Activated T-helper 1 cell treated with Interleukin-2 at 50 U/mL for 16 hours (primary cell): ENCODE data around the gene GPR39.
"Not testable (repeated sequence)": the region's sequence is repeated elsewhere in the genome, so short reads cannot be mapped to it uniquely, and the experiment has no call there.

Experiments used
- DNase-seq: peaks from one replicate; pipeline ENCODE4 v3.0.0-alpha.2; 2020; ENCODE audit warnings: low read depth

GPR39 gene

DNA sequence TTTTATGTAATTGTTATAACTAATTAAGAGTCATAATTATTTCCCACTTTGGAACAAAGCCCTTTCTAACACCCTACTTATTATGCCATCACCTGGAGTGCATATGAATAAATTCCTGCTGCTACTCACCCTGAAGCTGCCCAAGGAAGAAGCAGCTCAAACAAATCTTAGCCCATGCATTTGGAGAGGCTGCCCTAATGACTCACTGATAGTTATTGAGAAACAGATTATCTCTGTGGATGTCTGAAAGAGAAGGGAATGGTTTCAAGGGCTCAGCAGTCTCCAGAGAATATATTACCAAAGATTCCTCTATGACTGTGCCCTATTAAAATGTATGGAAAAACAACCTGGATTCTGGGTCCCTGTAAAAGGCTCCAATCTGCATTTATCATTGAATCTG is 81.0 kb downstream of the GPR39 start:
- no peak for DNase-seq

GRCh38 chr2:132503701-132504100 is 87.1 kb downstream of the GPR39 start:
- DNase-seq = no peak

GRCh38 chr2:132515010-132515409 is 98.4 kb downstream of the GPR39 start:
- DNase-seq = no peak

DNA sequence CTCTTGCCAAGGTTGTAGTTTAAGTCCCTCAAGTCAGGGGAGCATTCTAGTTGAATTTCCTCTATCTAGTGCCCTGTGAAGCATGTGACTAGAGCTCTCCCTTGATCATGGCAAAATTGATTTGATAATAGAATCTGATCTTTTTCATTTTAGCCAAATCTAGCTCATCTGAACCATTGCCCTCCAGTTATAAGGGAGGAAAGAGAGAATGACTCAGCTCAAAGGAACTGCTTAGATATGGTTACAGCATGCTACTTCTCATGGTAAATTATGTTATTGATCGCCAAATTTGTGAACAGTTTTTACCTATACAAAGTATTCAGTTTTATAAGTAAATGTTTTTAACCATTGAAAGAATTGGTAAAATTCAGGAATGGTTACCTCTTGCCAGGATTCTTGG is 100.8 kb downstream of the GPR39 start:
- no peak for DNase-seq

DNA sequence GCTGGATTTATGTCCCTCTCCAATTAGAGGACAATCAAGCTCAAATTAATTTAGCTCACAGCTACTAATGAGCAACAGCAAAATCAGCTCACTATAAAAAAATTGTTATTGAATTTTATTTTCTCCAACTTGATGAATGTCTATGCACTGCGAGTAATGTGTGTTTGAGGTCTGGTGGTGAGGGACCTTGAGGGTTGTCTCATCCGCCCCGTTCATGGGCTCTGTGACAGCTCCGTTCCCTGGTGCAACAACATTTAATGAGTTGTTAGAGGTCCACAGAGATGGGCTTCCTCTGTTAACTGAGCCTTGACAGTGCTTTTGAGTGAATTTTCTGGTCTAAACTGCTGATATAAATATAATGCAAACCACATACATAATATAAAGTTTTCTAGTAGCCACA is 101.7 kb downstream of the GPR39 start:
- no peak for DNase-seq

GRCh38 chr2:132519566-132519965 is 103.0 kb downstream of the GPR39 start:
- DNase-seq = no peak

GRCh38 chr2:132521341-132521740 is 104.7 kb downstream of the GPR39 start:
- no peak for DNase-seq

DNA sequence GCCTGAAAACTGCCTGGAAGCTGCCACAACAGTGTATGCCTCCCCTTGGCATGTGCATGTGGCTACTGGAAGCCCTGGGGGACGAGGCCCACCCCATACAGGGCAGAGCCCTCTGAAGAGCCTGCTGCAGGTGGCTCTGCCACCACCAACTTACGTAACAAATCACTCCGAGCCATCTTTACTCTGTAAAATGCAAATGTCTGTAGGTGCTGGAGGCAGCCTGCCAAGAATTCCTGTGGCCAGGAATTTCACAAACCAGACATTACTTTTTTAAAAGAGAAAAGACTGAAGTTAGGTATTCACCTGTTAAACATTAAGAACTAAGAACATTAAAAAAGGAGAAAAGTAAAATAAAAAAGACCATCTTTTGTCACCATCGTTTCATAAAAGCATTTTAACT is 106.3 kb downstream of the GPR39 start:
- no peak for DNase-seq

GRCh38 chr2:132537061-132537460 is 120.5 kb downstream of the GPR39 start:
- DNase-seq = not testable (repeated sequence)

DNA sequence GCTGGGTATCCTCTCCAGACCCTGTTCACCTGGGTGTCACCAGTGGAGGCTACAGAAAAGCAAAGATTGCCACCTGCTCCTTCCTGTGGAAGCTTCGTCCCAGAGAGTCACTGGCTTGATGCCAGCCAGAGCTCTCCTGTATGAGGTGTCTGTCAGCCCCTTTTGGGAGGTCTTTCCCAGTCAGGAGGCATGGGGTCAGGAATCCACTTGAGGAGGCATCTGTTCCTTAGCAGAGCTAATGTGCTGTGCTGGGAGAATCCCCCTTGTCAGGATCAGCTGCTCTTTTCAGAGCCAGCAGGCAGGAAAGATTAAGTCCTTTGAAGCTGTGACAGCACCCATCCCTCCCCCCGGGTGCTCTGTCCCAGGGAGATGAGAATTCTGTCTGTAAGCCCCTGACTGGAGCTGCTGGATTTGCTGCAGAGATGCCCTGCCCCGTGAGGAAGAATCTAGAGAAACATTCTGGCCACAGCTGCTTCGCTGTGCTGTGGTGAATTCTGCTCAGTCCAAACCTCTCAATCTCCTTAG is 121.8 kb downstream of the GPR39 start:
- no peak for DNase-seq

DNA sequence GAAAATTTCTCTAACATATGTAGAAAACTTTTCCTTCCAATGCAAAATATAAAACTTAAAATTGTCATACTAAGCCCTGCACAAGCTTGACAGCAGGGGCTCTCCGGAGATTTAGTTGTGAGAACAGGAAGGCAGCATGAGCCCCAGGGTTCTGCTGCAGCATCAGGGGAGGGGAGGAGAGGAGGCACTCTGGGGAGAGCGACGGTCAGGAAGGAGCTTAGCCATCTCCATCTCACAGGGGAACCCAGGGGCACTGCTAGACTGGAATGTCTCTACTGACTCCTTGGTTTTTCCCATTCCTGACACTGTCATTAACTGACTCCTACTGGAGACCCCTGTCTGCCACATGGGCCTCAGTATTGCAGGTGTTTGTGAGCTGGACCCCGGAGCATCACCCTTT is 123.6 kb downstream of the GPR39 start:
- no peak for DNase-seq

GRCh38 chr2:132542953-132543569 is 126.5 kb downstream of the GPR39 start:
- no peak for DNase-seq

- no peak for DNase-seq
Observed at GRCh38 chr2:132544006-132544630, 127.5 kb downstream of the GPR39 start.

- DNase-seq = no peak
Observed at GRCh38 chr2:132547090-132547687, 130.6 kb downstream of the GPR39 start.

DNA sequence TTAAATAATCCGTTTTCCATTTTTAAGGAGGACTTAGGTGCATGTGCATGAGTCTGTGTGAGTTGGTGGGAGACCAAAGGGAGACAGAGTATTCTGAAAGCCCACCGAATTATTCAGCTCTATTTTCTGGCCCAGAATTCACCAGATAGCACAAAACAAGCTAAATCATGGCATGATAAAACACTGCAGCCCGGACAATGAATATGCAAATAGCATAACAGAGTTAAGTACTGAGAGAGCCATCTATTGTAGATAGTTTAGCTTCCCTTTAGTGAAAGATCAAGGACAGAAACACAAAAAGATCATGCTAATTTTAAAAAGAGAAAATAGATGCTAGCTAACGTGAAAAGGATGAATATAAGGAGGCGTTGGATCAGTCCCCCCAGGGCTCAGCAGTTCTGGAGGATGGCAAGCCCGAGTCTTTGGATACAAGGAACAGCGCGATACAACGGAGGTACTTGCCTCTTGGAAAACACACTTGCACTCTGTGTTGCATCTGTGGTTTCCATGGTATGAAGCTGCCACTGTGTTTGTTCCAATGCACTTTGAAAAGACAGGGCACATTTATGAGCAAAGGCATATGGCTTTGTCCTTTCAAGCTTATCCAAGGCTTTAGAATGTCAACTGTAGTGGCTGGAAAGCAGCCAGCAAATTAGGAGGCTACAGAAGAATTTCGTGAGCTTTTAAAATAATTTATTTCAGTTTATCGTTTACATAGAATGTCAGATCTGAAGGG is 133.5 kb downstream of the GPR39 start:
- no peak for DNase-seq

DNA sequence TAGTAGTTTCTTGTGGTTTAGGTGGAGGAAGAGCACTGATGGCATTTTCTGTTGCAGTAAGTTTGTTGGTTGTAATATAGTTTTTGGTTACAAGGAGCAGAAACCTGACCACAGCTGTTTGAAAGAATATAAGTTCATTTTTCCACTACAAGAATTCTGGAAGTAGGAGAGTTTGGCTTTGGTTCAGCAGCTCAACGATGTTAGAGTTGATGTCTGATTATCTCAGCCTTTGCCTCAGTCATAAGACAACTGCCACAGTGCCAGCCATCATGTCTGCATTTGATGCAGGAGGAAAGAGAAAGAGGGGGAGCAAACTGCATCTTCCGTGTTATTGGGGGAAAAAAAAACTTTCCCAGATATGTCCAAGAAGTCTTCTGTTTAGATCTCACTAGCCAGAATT is 134.3 kb downstream of the GPR39 start:
- DNase-seq = no peak

- DNase-seq = no peak
Observed at GRCh38 chr2:132557694-132558093, 141.1 kb downstream of the GPR39 start.

DNA sequence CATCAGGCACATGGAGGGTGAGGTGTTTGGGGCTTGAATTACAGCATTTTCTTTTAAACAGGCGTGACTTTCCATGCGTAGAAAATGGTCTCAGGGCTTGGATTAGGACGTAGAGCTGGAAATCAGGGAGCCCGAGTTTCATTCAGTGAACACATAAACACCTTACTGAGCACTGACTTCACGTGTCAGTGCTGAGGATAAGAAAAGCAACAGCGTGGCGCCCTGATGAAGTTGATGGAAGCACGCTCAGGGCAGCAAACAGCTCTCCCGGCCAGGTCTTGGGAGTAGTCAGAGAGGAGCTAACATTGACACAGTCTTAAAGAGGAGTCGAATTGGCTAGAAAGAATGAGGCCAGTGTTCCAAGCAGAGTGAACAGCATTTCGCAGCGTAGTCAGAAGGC is 142.7 kb downstream of the GPR39 start:
- DNase-seq = no peak

DNA sequence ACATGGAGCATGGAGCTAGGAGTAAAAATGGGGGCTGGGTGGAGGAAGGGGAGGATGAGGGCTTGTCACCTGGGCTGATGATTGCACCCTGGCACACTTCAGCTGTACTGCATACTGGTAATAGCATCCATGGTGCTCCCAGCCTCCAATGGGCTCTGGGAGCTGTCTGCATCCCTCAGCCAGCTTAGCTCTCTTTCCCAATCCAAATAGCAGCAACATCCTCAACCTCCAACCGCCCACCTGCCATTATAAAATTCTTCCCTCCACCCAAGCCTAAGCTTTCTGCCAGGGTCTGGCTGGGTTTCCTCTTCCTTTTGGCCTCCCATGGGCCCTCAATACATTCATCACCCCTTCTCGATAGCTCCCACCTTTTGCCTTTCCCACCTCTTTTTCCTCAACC is 143.3 kb downstream of the GPR39 start:
- DNase-seq = no peak

GRCh38 chr2:132560562-132560961 is 144.0 kb downstream of the GPR39 start:
- DNase-seq = no peak

DNA sequence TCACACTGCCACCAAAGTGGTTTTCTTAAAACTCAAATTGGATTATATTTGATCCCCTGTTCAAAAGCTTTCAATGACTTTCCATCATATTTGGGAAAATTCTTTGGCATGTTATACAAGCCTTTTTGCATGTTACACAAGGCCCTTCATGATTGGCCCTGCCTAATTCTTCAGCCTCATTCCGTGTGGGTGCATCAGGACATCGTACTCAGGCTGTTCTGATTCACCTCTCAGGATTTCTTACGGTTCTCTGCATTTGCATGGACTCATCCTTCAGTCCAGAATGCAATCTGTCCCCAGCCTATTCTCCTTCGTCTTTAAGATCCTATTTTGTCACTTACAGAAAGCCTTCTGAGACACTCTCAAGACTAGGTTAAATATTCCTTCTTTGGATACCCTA is 145.6 kb downstream of the GPR39 start:
- DNase-seq = no peak

GRCh38 chr2:132564065-132564464 is 147.5 kb downstream of the GPR39 start:
- no peak for DNase-seq

- DNase-seq = no peak
Observed at GRCh38 chr2:132566379-132566778, 149.8 kb downstream of the GPR39 start.
